Body of pancreas (tissue), 4 donors: ENCODE data around the gene LPCAT3. TPM values are rescaled to one million over a fixed set of nuclear protein-coding genes. Genes with fewer than 3 reads are reported as not detected.

Experiments
- ATAC-seq: fragments of 150-250 bp; one replicate; pipeline ENCODE4 v1.9.1; 2016
- DNase-seq, 4 donors: peaks; one replicate each; pipeline ENCODE4 v3.0.0-alpha.2; 2019
- H3K27ac ChIP-seq, 4 donors: fragments of 200-600 bp; sonication (generic); 1 replicate in 3 of 4; 2 replicates in 1 of 4; pipeline versions ENCODE4 v1.5.1 to v1.6.1; 2016 to 2019; ENCODE audit warnings: mild to moderate bottlenecking in 1 of 4, mixed read lengths in 1 of 4, moderate library complexity in 1 of 4
- H3K27me3 ChIP-seq, 2 donors: fragments of 200-600 bp; sonication (generic); one replicate each; pipeline ENCODE4 v1.6.0; 2016; ENCODE audit warnings: mild to moderate bottlenecking in 1 of 2
- H3K36me3 ChIP-seq, 2 donors: fragments of 200-600 bp; sonication (generic); replicated peaks in 1 of 2; 2 replicates each; pipeline ENCODE4 v1.5.1; 2016; ENCODE audit warnings: low read depth in 2 of 2; ENCODE audit not compliant: insufficient read depth in 1 of 2
- H3K4me1 ChIP-seq: fragments of 200-600 bp; sonication (generic); one replicate; pipeline ENCODE4 v1.6.0; 2016
- H3K4me3 ChIP-seq, 2 donors: fragments of 200-600 bp; sonication (generic); 1 replicate in 1 of 2; 2 replicates in 1 of 2; pipeline ENCODE4 v1.5.1; 2016 to 2019
- H3K9me3 ChIP-seq, 3 donors: fragments of 200-600 bp; sonication (generic); 1 replicate in 2 of 3; 2 replicates in 1 of 3; pipeline ENCODE4 v1.5.1; 2016
- POLR2A ChIP-seq, 3 donors: fragments of 450-650 bp; IDR thresholded peaks; one replicate each; pipeline ENCODE4 v1.6.1; 2016; ENCODE audit warnings: antibody characterized with exemption in 3 of 3, mild to moderate bottlenecking in 2 of 3
- WGBS, 2 donors: methylation state at CpG; one replicate each; pipeline ENCODE4 v1.1.5; 2017; 5-methylcytosine and 5-hydroxymethylcytosine counted together
- intact Hi-C: fragments of 100-400 bp; cut with DNase I; formaldehyde crosslinking; loops from one replicate; pipeline ENCODE4 v1.15.1; 2023
- total RNA-seq, 2 donors: library from RNA; depleted of rRNA; stranded (reverse); fragments of >200 nt; gene quantifications; one replicate each; pipeline ENCODE4 v1.1.0, GENCODE V29; 2016
- TF ChIP-seq, protein P1 (sequence below), 7 experiments: fragments of 450-650 bp in 4 of 7; fragments of 200-600 bp in 3 of 7; sonication (generic) in 3 of 7; IDR thresholded peaks; one replicate each; pipeline ENCODE4 v1.5.1; 2016 to 2019; ENCODE audit warnings: antibody characterized with exemption in 7 of 7

Gene LPCAT3
- total RNA-seq, 2 donors from 2014 or later, result 21.5 to 39.6 TPM

DNA sequence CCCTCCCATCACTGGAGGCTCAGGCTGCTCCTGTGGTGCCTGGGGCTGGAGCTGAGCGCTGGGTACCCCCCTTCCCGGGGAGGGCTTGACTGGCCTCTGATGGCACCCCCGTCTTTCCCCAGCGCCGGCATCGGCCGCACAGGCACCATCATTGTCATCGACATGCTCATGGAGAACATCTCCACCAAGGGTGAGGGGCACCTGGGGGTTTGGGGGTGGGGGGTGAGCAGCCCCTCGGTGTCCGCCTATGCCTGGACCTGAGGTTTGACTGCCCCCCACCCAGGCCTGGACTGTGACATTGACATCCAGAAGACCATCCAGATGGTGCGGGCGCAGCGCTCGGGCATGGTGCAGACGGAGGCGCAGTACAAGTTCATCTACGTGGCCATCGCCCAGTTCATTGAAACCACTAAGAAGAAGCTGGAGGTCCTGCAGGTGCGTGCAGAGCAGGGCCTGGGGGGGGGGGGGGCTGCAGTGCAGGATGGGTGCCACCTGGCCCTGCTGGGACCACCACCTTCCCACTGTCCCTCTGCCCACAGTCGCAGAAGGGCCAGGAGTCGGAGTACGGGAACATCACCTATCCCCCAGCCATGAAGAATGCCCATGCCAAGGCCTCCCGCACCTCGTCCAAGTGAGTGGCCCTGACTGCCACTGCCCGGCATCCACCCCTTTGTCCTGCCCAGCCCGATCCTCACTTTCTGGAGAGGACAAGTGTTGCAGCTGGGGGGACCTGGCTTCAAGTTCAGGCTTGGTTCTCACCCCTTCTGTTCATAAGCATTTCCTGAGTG, 58.3 kb downstream of the LPCAT3 start:
- no peaks in the 10 kb centered on the region for H3K27me3 ChIP-seq
- ATAC-seq, result no peak
- TF ChIP-seq, protein P1, sequence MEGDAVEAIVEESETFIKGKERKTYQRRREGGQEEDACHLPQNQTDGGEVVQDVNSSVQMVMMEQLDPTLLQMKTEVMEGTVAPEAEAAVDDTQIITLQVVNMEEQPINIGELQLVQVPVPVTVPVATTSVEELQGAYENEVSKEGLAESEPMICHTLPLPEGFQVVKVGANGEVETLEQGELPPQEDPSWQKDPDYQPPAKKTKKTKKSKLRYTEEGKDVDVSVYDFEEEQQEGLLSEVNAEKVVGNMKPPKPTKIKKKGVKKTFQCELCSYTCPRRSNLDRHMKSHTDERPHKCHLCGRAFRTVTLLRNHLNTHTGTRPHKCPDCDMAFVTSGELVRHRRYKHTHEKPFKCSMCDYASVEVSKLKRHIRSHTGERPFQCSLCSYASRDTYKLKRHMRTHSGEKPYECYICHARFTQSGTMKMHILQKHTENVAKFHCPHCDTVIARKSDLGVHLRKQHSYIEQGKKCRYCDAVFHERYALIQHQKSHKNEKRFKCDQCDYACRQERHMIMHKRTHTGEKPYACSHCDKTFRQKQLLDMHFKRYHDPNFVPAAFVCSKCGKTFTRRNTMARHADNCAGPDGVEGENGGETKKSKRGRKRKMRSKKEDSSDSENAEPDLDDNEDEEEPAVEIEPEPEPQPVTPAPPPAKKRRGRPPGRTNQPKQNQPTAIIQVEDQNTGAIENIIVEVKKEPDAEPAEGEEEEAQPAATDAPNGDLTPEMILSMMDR (IDR thresholded peaks at IDR 0.05), result no peak
- no peak for TF ChIP-seq POLR2A (IDR thresholded peaks at IDR 0.05)
- 88 to 94% methylated on average over 9 to 26 of the region's 26 CpGs for WGBS, 2 donors
- DNase-seq, result no peak
- H3K4me1 ChIP-seq, result peaks cover 35% of the 10 kb centered on the region
- H3K4me3 ChIP-seq, result no peak overlapping the region
- H3K36me3 ChIP-seq, result peaks cover 0 to 5% of the 10 kb centered on the region in 2 donors
- H3K9me3 ChIP-seq, result no peaks in the 10 kb centered on the region
- intact Hi-C loops, result no loop called here
- H3K27ac ChIP-seq, result peak overlapping the region; percentile 99 to 100 (median 99)

GRCh38 chr12:6959058-6959804, 59.0 kb downstream of the LPCAT3 start:
- intact Hi-C loops, result no loop called here
- Histone ChIP-seq H3K36me3 (peaks cover 0 to 5% of the 10 kb centered on the region in 2 donors), H3K27me3 (no peaks in the 10 kb centered on the region), H3K27ac (peak overlapping the region in 2 of 4 donors; percentile 52 to 62), H3K4me3 (no peak overlapping the region), H3K4me1 (peaks cover 27% of the 10 kb centered on the region), H3K9me3 (no peaks in the 10 kb centered on the region)
- DNase-seq, result no peak
- 77 to 80% methylated on average over 20 to 24 of the region's 24 CpGs for WGBS, 2 donors
- ATAC-seq, result no peak
- TF ChIP-seq, protein P1 (IDR thresholded peaks at IDR 0.05), result no peak
- no peak for TF ChIP-seq POLR2A (IDR thresholded peaks at IDR 0.05)

DNA sequence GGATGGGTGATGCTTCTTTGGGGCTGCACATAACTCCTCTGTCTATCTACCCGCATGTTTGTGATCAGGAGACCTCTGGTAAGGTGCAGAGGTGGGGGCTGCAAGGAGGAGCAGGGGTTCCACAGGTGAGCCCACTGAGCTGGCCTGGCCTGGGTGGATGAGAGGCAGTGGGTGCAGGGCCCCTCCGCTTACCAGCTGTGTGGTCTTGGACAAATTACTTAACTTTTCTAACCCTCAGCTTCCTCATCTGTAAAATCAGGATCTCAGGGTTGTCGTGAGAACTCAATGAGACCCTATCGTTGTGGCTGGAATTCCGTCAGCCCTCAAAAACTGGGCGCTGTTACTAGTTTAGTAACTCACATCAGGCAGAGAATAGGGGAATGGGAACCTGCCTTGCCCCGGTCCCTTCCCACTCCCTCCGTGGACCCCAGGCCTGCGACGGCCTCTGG, 59.6 kb downstream of the LPCAT3 start:
- intact Hi-C loops, result no loop called here
- DNase-seq (no peak), ATAC-seq (no peak)
- Histone ChIP-seq H3K4me1 (peaks cover 26% of the 10 kb centered on the region), H3K9me3 (no peaks in the 10 kb centered on the region), H3K36me3 (peaks cover 0 to 5% of the 10 kb centered on the region in 2 donors), H3K27ac (peak overlapping the region in 2 of 4 donors; percentile 52 to 62), H3K4me3 (no peak overlapping the region), H3K27me3 (no peaks in the 10 kb centered on the region)
- WGBS, 2 donors, result 81 to 89% methylated on average over 10 of the region's 10 CpGs
- TF ChIP-seq, protein P1 (IDR thresholded peaks at IDR 0.05), result no peak
- TF ChIP-seq POLR2A (IDR thresholded peaks at IDR 0.05), result no peak

- no peak for DNase-seq
Observed at GRCh38 chr12:6957741-6958608, 60.3 kb downstream of the LPCAT3 start.

More at GRCh38 chr12:6957741-6958608, 60.3 kb downstream of the LPCAT3 start:
- no peak overlapping the region for H3K4me3 ChIP-seq
- peaks cover 0 to 5% of the 10 kb centered on the region in 2 donors for H3K36me3 ChIP-seq
- ATAC-seq, result no peak
- intact Hi-C loops, result no loop called here
- 82 to 86% methylated on average over 23 to 28 of the region's 28 CpGs for WGBS, 2 donors
- peak overlapping the region in 2 of 4 donors; percentile 52 to 62 for H3K27ac ChIP-seq
- TF ChIP-seq POLR2A (IDR thresholded peaks at IDR 0.05), result no peak
- TF ChIP-seq, protein P1 (IDR thresholded peaks at IDR 0.05), result no peak
- peaks cover 26% of the 10 kb centered on the region for H3K4me1 ChIP-seq
- H3K9me3 ChIP-seq, result no peaks in the 10 kb centered on the region
- no peaks in the 10 kb centered on the region for H3K27me3 ChIP-seq
